Measurements from ENCODE around the gene TSHZ1. TPM values are rescaled to one million over a fixed set of nuclear protein-coding genes. Genes with fewer than 3 reads are reported as not detected.

The TSHZ1 gene
- total and polyA plus RNA-seq, 12 donors = 6.8 to 25.0 (median 16.0) TPM

GRCh38 chr18:75285876-75286275, 75.3 kb downstream of the TSHZ1 start:
- H3K36me3 ChIP-seq (replicated peaks in 1 of 2) = peaks cover 0 to 27% of the 10 kb centered on the region in 2 donors

GRCh38 chr18:75287006-75287405, 76.4 kb downstream of the TSHZ1 start:
- H3K4me1 ChIP-seq (replicated peaks in 1 of 2) = no peaks in the 10 kb centered on the region
- H3K27me3 ChIP-seq = no peaks in the 10 kb centered on the region
- TF ChIP-seq CTCF (IDR thresholded peaks at IDR 0.05) (no peak), POLR2A (IDR thresholded peaks at IDR 0.05) (no peak)
- peaks cover 0 to 27% of the 10 kb centered on the region in 2 donors for H3K36me3 ChIP-seq (replicated peaks in 1 of 2)
- intact Hi-C loops (cut with DNase I) = no loop called here
- H3K4me3 ChIP-seq = no peak overlapping the region
- no peaks in the 10 kb centered on the region for H3K9me3 ChIP-seq (replicated peaks in 1 of 3)
- DNase-seq = peak in 1 of 7 donors; percentile 28
- WGBS, 4 donors = 96 to 99% (median 98%) methylated on average over 13 to 23 of the region's 23 CpGs
- no peak overlapping the region for H3K27ac ChIP-seq

More at GRCh38 chr18:75285876-75286275, 75.3 kb downstream of the TSHZ1 start:
- Histone ChIP-seq H3K27ac (no peak overlapping the region), H3K4me1 (replicated peaks in 1 of 2) (no peaks in the 10 kb centered on the region), H3K9me3 (replicated peaks in 1 of 3) (no peaks in the 10 kb centered on the region), H3K4me3 (no peak overlapping the region), H3K27me3 (no peaks in the 10 kb centered on the region)
- DNase-seq = peak in 1 of 7 donors; percentile 34
- no peak for TF ChIP-seq CTCF (IDR thresholded peaks at IDR 0.05)
- TF ChIP-seq POLR2A (IDR thresholded peaks at IDR 0.05) = no peak
- intact Hi-C loops (cut with DNase I) = no loop called here
- WGBS, 4 donors = 98 to 99% (median 98%) methylated on average over 16 to 24 of the region's 24 CpGs

- 98 to 100% (median 99%) methylated on average over 1 to 24 of the region's 24 CpGs for WGBS, 4 donors
- TF ChIP-seq POLR2A (IDR thresholded peaks at IDR 0.05) (no peak), CTCF (IDR thresholded peaks at IDR 0.05) (no peak)
- H3K4me1 ChIP-seq (replicated peaks in 1 of 2) = no peaks in the 10 kb centered on the region
- intact Hi-C loops (cut with DNase I) = no loop called here
- H3K27me3 ChIP-seq = no peaks in the 10 kb centered on the region
- H3K27ac ChIP-seq = no peak overlapping the region
- DNase-seq = peak in 1 of 7 donors; percentile 48
- no peak overlapping the region for H3K4me3 ChIP-seq
- H3K9me3 ChIP-seq (replicated peaks in 1 of 3) = no peaks in the 10 kb centered on the region
- peaks cover 0 to 27% of the 10 kb centered on the region in 2 donors for H3K36me3 ChIP-seq (replicated peaks in 1 of 2)
Measured at GRCh38 chr18:75287700-75288099, 77.1 kb downstream of the TSHZ1 start.

GRCh38 chr18:75289761-75290160, 79.2 kb downstream of the TSHZ1 start:
- no peak for TF ChIP-seq POLR2A (IDR thresholded peaks at IDR 0.05)
- TF ChIP-seq CTCF (IDR thresholded peaks at IDR 0.05) = no peak
- H3K4me3 ChIP-seq = no peak overlapping the region
- WGBS, 4 donors = 88 to 94% (median 91%) methylated on average over 4 of the region's 4 CpGs

More at GRCh38 chr18:75289761-75290160, 79.2 kb downstream of the TSHZ1 start:
- Histone ChIP-seq H3K36me3 (replicated peaks in 1 of 2) (peaks cover 0 to 27% of the 10 kb centered on the region in 2 donors), H3K27me3 (no peaks in the 10 kb centered on the region), H3K27ac (no peak overlapping the region), H3K4me1 (replicated peaks in 1 of 2) (no peaks in the 10 kb centered on the region), H3K9me3 (replicated peaks in 1 of 3) (no peaks in the 10 kb centered on the region)
- intact Hi-C loops (cut with DNase I) = no loop called here
- no peak for DNase-seq
